Muscle layer of colon (tissue), 2 donors: ENCODE data around the gene MYL11.

Experiments
- H3K27ac ChIP-seq: one replicate; pipeline ENCODE4 v1.7.0; 2013; ENCODE audit warnings: low read depth, mild to moderate bottlenecking, low read length, moderate library complexity
- H3K27me3 ChIP-seq, 2 donors: one replicate each; pipeline ENCODE4 v1.7.0; 2013; ENCODE audit warnings: low read length in 2 of 2, mild to moderate bottlenecking in 2 of 2; ENCODE audit not compliant: insufficient read depth in 2 of 2, control insufficient read depth in 1 of 2
- H3K36me3 ChIP-seq: one replicate; pipeline ENCODE4 v1.7.0; 2013; ENCODE audit warnings: mild to moderate bottlenecking, low read length; ENCODE audit not compliant: insufficient read depth
- H3K4me1 ChIP-seq: one replicate; pipeline ENCODE4 v1.7.0; 2013; ENCODE audit warnings: mild to moderate bottlenecking, low read length; ENCODE audit not compliant: insufficient read depth
- H3K4me3 ChIP-seq, 2 donors: one replicate each; pipeline ENCODE4 v1.7.0; 2013; ENCODE audit warnings: low read length in 2 of 2, low read depth in 1 of 2, mild to moderate bottlenecking in 1 of 2, moderate library complexity in 1 of 2
- H3K9ac ChIP-seq: one replicate; pipeline ENCODE4 v1.7.0; 2013; ENCODE audit warnings: low read length
- H3K9me3 ChIP-seq: one replicate; pipeline ENCODE4 v1.7.0; 2013; ENCODE audit warnings: mild to moderate bottlenecking, low read length
- donor health status: abdominal sarcoma.
- donor health status: Adenocarcinoma of cecum.

Gene MYL11

DNA sequence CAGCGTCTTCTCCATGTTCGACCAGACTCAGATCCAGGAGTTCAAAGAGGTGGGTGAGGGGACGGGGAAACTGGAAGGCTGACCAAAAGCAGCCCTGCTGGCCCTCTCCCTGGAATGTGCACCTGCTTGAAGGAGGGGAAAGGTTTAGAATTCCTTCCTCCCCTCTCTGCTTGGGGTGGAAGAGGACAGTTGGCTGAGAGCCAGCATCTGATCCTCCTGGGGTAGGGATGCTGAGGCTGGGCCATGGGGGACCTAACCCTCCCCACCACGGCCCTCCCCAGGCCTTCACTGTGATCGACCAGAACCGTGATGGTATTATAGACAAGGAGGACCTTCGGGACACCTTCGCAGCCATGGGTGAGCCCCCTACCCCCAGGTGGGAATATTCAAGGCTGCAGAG, 1.3 kb downstream of the MYL11 start:
- no peaks in the 10 kb centered on the region for H3K9me3 ChIP-seq
- H3K4me3 ChIP-seq: no peak overlapping the region
- H3K27me3 ChIP-seq: no peaks in the 10 kb centered on the region
- H3K27ac ChIP-seq: no peak overlapping the region
- H3K4me1 ChIP-seq: peaks cover 18% of the 10 kb centered on the region
- H3K9ac ChIP-seq: no peak overlapping the region
- peaks cover 5% of the 10 kb centered on the region for H3K36me3 ChIP-seq

DNA sequence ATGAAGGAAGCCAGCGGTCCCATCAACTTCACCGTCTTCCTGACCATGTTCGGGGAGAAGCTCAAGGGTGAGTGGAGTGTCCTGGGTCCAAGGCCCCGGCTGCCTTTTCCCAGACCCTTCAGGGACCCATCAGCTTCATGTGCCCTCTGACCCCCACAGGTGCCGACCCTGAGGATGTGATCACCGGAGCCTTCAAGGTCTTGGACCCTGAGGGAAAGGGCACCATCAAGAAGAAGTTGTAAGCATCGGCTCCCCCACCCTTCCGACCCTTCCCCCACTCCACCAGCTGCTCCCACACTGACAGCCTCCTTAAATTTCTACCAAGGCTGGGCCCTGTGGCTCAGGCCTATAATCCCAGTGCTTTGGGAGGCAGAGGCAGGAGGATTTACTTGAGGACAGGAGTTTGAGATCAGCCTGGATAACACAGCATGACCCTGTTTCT, 1.9 kb downstream of the MYL11 start:
- no peak overlapping the region for H3K9ac ChIP-seq
- H3K36me3 ChIP-seq: peaks cover 5% of the 10 kb centered on the region
- H3K4me3 ChIP-seq: no peak overlapping the region
- H3K27ac ChIP-seq: no peak overlapping the region
- no peaks in the 10 kb centered on the region for H3K9me3 ChIP-seq
- H3K4me1 ChIP-seq: peaks cover 15% of the 10 kb centered on the region
- no peaks in the 10 kb centered on the region for H3K27me3 ChIP-seq

DNA sequence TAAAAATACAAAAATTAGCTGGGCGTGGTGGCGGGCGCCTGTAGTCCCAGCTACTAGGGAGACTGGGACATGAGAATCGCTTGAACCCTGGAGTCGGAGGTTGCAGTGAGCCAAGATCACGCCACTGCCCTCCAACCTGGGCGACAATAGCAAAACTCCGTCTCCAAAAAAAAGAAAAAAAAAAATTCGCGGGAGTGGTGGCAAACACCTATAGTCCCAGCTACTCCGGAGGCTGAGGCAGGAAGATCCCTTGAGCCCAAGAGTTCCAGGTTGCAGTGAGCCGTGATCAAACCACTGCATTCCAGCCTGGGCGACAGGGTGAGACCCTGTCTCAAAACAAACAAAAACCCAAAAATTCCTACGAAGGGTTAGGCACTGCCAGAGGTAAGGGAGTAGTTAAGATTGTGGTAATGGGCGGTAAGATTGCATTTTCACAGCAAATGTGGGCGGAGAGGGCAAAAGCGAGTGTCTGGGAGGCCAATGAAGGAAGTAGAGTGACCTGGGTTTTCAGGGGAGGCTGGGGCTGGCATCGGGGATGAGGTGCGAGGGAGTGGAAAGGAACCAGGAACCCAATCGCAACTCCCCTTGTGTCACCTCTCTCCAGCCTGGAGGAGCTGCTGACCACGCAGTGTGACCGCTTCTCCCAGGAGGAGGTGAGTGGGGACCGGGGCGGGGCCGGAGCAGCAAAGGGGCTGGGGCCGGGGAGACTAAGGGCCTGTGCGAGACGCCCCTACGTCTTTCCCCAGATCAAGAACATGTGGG, 2.6 kb downstream of the MYL11 start:
- Histone ChIP-seq H3K36me3 (peaks cover 5% of the 10 kb centered on the region), H3K27ac (peak overlapping the region; percentile 100), H3K4me1 (peaks cover 12% of the 10 kb centered on the region), H3K9ac (peak overlapping the region; percentile 79), H3K27me3 (no peaks in the 10 kb centered on the region), H3K4me3 (peak overlapping the region; percentile 71 to 93), H3K9me3 (no peaks in the 10 kb centered on the region)

DNA sequence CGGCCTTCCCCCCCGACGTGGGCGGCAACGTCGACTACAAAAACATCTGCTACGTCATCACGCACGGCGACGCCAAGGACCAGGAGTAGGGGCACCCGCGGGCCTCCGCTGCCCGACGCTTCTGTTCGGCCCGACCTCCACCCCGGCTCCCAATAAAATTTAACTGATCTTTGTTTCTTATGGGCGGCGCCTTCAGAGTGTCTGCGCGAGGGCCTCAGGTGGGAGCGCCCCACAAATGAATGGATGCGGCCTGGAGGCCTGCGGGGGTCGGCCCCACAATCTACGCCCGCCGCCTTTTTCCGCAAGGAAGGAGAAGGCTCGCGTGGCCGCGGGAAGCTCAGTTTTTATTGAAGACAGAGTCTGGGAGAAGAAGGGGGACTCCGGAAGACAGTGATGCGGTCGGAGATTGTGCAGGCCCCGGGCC, 3.2 kb downstream of the MYL11 start:
- Histone ChIP-seq H3K9me3 (no peaks in the 10 kb centered on the region), H3K4me3 (peak overlapping the region; percentile 71 to 93), H3K27ac (peak overlapping the region; percentile 100), H3K27me3 (no peaks in the 10 kb centered on the region), H3K4me1 (peaks cover 12% of the 10 kb centered on the region), H3K9ac (peak overlapping the region; percentile 79), H3K36me3 (peaks cover 5% of the 10 kb centered on the region)

DNA sequence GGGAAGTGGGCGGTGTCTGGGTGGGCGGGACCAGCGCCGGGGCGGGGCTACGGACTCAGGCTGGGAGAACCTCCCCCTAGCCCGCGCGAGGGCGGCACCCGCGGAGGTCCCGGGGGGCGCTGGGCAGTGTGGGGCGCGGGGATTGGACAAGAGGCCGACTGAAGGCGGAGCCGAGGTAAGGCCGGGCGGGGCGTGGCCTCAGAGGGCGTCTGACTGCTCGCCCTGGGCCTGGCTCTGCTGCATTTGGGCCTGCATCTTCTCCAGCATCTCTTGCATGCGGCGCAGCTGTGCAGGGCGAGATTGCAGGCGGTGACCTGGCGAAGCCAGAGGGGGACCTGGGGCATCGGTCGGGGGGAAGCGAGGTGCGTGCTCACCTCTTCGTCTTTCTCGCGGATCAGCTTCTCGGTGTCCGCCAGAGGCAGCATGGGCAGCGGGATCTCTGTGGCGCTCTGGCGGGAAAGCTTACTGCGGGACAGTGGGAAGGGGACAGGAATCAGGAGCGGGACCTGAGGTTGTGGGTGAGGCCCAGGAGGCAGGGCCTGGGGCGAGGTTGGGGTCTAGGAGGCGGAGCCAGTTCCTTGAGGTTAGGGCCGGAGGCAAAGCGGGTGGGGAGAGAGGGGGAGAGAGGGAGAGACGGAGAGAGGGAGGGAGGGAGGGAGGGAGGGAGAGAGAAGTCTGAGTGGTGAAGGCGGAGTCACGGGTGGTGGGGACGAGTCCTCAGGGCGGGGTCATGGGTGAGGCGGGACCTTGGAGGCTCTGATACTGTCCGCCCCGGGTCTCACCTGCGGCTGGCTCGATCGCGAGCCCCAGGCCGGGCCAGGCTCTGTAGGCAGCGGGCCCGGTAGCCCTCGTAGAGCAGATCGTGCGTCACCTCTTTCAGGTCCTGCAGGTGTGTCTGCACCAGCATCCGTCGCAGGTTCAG, 3.9 kb downstream of the MYL11 start:
- Histone ChIP-seq H3K4me3 (peak overlapping the region; percentile 71 to 93), H3K4me1 (peaks cover 12% of the 10 kb centered on the region), H3K27me3 (no peaks in the 10 kb centered on the region), H3K9ac (peak overlapping the region; percentile 71), H3K27ac (peak overlapping the region; percentile 100), H3K36me3 (peaks cover 5% of the 10 kb centered on the region), H3K9me3 (no peaks in the 10 kb centered on the region)

DNA sequence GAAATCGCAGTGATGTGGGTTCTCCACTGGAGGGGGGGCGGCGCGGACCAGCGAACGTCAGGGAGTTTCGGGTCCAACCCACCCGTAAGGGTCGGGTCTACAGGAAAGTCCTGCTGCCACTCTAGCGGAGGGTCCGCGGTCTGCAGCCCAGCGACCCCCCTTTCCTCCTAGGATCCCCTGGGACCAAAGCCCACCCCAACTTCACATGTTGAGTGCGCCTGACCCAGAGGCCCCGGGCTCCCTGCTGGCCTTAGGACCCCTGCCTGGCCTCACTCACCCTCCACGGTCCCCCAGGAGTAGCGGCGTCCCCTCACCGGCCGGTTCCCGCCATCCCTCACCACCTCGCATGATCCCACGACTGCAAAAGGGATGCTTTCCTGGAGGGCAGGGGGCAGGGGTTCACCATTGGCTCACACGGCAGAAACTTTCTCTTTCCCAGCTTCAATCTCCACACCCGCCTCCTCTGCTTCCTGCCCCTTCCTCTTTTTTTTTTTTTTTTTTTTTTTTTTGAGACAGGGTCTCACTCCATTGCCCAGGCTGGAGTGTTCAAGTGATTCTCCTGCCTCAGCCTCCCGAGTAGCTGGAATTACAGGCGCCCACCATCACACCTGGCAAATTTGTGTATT, 4.7 kb downstream of the MYL11 start:
- Histone ChIP-seq H3K9ac (peak overlapping the region; percentile 53), H3K4me3 (peak overlapping the region; percentile 49 to 93), H3K4me1 (peaks cover 12% of the 10 kb centered on the region), H3K27me3 (no peaks in the 10 kb centered on the region), H3K36me3 (peaks cover 5% of the 10 kb centered on the region), H3K9me3 (no peaks in the 10 kb centered on the region), H3K27ac (peak overlapping the region; percentile 97)

DNA sequence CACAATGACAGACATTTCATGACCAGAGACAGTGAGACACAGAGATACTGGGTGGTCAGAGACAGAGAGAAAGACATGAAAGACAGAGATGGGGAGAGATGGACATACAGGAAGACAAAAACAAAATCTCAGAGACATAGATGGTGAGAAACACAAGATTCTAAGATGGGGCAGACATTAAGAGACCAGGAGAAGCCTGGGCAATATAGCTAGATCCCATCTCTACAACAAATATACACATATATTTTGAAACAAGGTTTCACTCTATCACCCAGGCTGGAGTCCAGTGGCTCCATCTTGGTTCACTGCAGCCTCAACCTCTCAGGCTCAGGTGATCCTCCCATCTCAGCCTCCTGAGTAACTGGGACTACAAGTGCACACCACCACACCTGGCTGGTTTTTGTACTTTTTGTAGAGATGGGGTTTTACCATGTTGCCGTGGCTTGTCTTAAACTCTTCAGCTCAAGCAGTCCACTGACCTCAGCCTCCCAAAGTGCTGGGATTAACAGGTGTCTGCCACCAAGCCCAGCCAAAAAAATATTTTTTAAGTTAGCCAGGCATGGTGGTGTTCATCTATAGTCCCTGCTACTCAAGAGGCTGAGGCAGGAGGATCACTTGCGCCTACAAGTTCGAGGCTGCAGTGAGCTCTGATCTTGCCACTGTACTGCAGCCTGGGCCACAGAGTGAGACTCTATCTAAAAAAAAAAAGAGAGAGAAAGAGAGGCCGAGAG, 5.6 kb downstream of the MYL11 start:
- no peak overlapping the region for H3K27ac ChIP-seq
- no peak overlapping the region for H3K9ac ChIP-seq
- H3K36me3 ChIP-seq: peaks cover 5% of the 10 kb centered on the region
- H3K9me3 ChIP-seq: no peaks in the 10 kb centered on the region
- peaks cover 12% of the 10 kb centered on the region for H3K4me1 ChIP-seq
- no peak overlapping the region for H3K4me3 ChIP-seq
- H3K27me3 ChIP-seq: no peaks in the 10 kb centered on the region

DNA sequence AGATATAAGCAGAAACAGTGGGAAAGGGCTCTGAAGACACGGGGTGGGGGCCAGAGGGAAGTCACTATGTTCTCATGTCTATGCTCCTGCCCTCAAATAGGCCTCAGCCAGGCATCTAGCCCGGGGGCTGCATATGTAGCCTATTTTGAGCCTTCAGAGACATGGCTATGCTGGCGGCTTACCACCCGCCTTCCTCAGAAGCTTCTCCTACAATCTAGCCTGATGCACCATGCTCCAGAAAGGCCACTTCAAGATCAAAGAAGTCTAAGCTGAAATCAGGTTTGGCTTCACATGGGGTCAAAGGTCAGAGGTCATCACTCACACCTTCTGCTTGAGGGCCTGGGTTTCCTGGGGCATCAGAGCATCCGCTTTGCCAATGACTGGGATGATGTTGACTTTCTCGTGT, 6.2 kb downstream of the MYL11 start:
- Histone ChIP-seq H3K9ac (no peak overlapping the region), H3K4me1 (peaks cover 12% of the 10 kb centered on the region), H3K36me3 (peaks cover 5% of the 10 kb centered on the region), H3K27ac (no peak overlapping the region), H3K27me3 (no peaks in the 10 kb centered on the region), H3K9me3 (no peaks in the 10 kb centered on the region), H3K4me3 (no peak overlapping the region)

DNA sequence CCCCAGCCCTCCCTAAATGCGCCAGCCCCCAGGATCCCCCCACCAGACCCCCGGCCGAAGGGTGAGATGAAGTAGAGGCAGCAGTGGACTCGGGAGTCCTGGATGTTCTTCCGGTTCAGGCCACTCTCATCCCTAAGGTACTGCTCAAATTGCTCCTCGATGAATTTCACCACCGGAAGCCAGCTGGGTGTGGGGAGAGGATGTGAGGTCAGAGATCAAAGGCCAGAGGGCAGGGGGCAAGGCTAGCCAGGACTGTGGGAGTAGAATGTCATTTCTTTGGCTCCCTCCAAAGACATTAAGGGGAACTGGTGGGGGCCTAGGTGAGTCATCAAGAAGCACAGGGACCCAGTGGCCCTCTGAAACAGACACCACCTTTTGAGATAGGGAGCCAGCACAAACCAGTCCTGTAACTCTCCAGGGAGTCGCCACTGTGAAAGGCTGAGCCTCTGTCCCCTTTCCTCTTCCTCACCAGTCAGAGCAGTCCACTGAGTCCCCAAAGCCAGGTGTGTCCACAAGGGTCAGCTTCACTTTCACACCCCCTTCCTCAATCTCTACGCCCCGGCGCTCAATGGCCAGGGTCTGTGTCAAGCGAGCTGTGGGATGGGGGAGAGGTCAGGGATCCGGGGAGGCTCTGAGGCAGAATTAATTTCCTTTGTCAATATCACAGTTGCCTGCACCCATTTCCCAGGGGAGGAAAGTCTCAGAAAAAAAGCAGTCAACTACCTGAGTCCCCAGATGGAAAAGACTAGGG, 6.9 kb downstream of the MYL11 start:
- Histone ChIP-seq H3K9ac (no peak overlapping the region), H3K27ac (no peak overlapping the region), H3K4me3 (no peak overlapping the region)

DNA sequence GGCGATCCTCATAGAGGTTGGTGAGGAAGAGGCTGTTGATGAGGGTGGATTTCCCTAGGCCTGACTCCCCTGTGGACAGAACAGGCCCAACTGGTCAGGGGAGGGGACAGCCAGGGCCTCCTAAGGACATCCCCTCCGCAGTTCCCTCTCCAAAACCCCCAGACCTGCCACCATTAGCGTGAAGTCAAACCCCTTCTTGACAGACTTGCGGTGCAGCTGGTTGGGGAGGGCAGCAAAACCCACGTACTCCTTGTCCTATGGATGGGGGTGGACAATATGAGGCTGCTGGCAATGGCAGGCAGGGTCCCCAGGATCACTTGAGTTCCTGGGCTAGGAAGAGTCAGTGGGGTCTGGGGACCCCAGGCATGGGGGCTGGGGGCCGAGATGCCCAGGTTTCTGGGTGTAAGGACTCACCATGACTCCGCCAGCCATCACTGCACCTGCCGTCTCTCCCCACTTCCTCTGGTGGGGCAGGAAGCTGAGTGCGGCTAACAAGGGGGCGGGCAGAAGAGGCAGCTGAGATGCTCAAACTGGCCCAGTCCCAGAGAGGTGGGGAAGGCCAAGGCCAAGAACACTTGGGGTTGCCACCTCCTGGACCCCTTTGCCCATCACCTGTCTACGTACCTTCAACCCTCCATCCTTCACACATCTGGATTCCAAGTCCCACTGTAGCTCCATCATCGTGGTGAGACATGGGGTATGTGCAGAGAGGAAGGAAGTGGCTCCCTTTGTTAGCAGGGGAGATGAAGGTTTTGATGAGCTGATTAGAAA, 7.7 kb downstream of the MYL11 start, which contains the start of gene SEPTIN1:
Gene SEPTIN1, minus strand, starts transcription at position 451 of the 771 bp plus-strand sequence. Its CDS starts 19 bp downstream, at position 432.
- Histone ChIP-seq H3K36me3 (peaks cover 5% of the 10 kb centered on the region), H3K4me1 (peaks cover 7% of the 10 kb centered on the region), H3K27me3 (no peaks in the 10 kb centered on the region), H3K27ac (no peak within 1 kb of the TSS), H3K9ac (no peak within 1 kb of the TSS), H3K9me3 (no peaks in the 10 kb centered on the region), H3K4me3 (no peak within 1 kb of the TSS)

More for the DNA sequence above, 6.9 kb downstream of the MYL11 start:
- Histone ChIP-seq H3K36me3 (peaks cover 5% of the 10 kb centered on the region), H3K4me1 (peaks cover 12% of the 10 kb centered on the region), H3K9me3 (no peaks in the 10 kb centered on the region), H3K27me3 (no peaks in the 10 kb centered on the region)
